SK-N-MC (cell line): ENCODE results near the gene SPHK2.

Source experiments
- EZH2 ChIP-seq: fragments of 200-600 bp; sonication (generic); IDR thresholded peaks from one replicate; pipeline ENCODE4 v1.6.1; 2017; ENCODE audit warnings: antibody characterized with exemption
- FOXP2 ChIP-seq: optimal IDR thresholded peaks from 2 replicates; pipeline ENCODE3; 2011; ENCODE audit warnings: mild to moderate bottlenecking, moderate library complexity; ENCODE audit not compliant: insufficient read depth; ENCODE audit errors: extremely low read length, control extremely low read depth
- POLR2AphosphoS5 ChIP-seq: IDR thresholded peaks from 2 replicates; pipeline ENCODE4 v1.6.1; 2012; ENCODE audit warnings: mild to moderate bottlenecking, low read depth, low read length, borderline replicate concordance

DNA sequence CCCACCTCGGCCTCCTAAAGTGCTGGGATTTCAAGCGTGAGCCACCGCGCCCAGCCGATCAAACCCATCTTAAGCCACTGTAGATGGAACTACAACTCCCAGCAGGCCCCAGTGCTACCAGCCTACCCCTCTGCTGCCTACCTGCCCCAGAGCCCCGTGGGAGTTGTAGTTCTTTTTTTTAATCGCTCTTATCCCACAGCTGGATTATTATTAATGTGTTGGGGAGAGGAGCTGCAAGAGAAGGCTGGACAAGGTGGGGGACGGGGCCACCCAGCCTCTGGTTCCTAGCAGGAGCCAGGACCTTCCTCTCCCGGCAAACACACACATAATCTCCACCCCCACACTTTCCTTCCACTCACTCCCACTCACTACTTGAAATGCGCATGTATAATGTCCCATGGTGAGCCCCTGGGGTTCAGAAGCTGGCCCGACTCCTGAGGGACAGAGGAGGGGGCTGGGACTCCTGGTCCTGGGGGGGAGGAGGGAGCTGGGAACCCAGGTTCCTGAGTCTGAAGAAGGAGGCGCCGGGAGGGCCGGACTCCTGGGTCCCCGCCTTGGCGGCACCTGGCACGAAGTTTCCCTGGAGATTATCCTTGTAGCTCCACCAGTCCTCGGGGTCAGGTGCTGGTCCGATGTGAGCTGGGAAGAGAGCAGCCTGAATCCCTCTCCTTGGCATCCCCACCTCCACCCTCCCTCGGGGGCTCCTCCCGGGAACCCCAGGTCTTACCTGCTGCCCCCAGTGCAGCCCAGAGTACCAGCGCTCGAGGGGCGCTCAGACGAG is 25.7 kb downstream of the SPHK2 start:
- peak; percentile 39; the same call in 1 of the 2 replicates for TF ChIP-seq POLR2AphosphoS5
- no peak for TF ChIP-seq EZH2
- TF ChIP-seq FOXP2, result no peak
